Measurements from ENCODE around the gene DEFB131B. TPM values are rescaled to one million over a fixed set of nuclear protein-coding genes. Genes with fewer than 3 reads are reported as not detected.

DEFB131B gene
- total RNA-seq, 1 experiment from 2014 or later = not detected

GRCh38 chr11:71914617-71915189, 36.5 kb downstream of the DEFB131B start:
- Histone ChIP-seq H3K9ac (ENCODE audit: low read length) (no peak overlapping the region), H3K27me3 (ENCODE audit: low read length) (no peaks in the 10 kb centered on the region), H4K20me1 (ENCODE audit: insufficient read depth, low read depth, low read length) (no peaks in the 10 kb centered on the region), H3K79me2 (ENCODE audit: low read length) (no peaks in the 10 kb centered on the region), H3K9me3 (ENCODE audit: low read length) (no peaks in the 10 kb centered on the region), H3K4me3 (ENCODE audit: low read length) (no peak overlapping the region), H3K9me2 (replicated peaks; ENCODE audit: insufficient read depth, low read length) (no peaks in the 10 kb centered on the region), H3K4me1 (ENCODE audit: low read length) (peaks cover 10% of the 10 kb centered on the region), H3K27ac (ENCODE audit: low read length) (no peak overlapping the region), H2AFZ (ENCODE audit: low read length) (no peak overlapping the region), H3K36me3 (ENCODE audit: insufficient read depth, low read length) (0 out of 2 replicates have a peak, but pooled peaks cover 4% of the 10 kb centered on the region), H3K4me2 (ENCODE audit: low read depth, low read length, poor library complexity, severe bottlenecking) (no peak overlapping the region)
- no peak for DNase-seq

GRCh38 chr11:71917646-71918140, 39.4 kb downstream of the DEFB131B start:
- H4K20me1 ChIP-seq (ENCODE audit: insufficient read depth, low read depth, low read length) = no peaks in the 10 kb centered on the region
- H3K4me2 ChIP-seq (ENCODE audit: low read depth, low read length, poor library complexity, severe bottlenecking) = no peak overlapping the region
- H3K9me2 ChIP-seq (replicated peaks; ENCODE audit: insufficient read depth, low read length) = no peaks in the 10 kb centered on the region
- no peaks in the 10 kb centered on the region for H3K27me3 ChIP-seq (ENCODE audit: low read length)
- no peak overlapping the region for H2AFZ ChIP-seq (ENCODE audit: low read length)
- peaks cover 10% of the 10 kb centered on the region for H3K4me1 ChIP-seq (ENCODE audit: low read length)
- no peak overlapping the region for H3K9ac ChIP-seq (ENCODE audit: low read length)
- peak; percentile 30 for DNase-seq
- 0 out of 2 replicates have a peak, but pooled peaks cover 4% of the 10 kb centered on the region for H3K36me3 ChIP-seq (ENCODE audit: insufficient read depth, low read length)
- no peak overlapping the region for H3K27ac ChIP-seq (ENCODE audit: low read length)
- H3K79me2 ChIP-seq (ENCODE audit: low read length) = no peaks in the 10 kb centered on the region
- H3K4me3 ChIP-seq (ENCODE audit: low read length) = no peak overlapping the region
- no peaks in the 10 kb centered on the region for H3K9me3 ChIP-seq (ENCODE audit: low read length)

GRCh38 chr11:71927820-71928736, 49.8 kb downstream of the DEFB131B start, which contains the start of gene XNDC1N:
Gene XNDC1N, minus strand, starts transcription at chr11:71928594. Its CDS starts 5,241 bp downstream, at chr11:71923353.
- peak within 1 kb of the TSS; percentile 95 for H3K4me2 ChIP-seq (ENCODE audit: low read depth, low read length, poor library complexity, severe bottlenecking)
- peaks cover 56% of the 10 kb centered on the region for H3K79me2 ChIP-seq (ENCODE audit: low read length)
- H2AFZ ChIP-seq (ENCODE audit: low read length) = peak within 1 kb of the TSS; percentile 86
- no peaks in the 10 kb centered on the region for H3K27me3 ChIP-seq (ENCODE audit: low read length)
- DNase-seq = peak; percentile 94
- H4K20me1 ChIP-seq (ENCODE audit: insufficient read depth, low read depth, low read length) = peaks cover 11% of the 10 kb centered on the region; the same call in 1 of the 2 replicates
- H3K9me3 ChIP-seq (ENCODE audit: low read length) = no peaks in the 10 kb centered on the region
- peak within 1 kb of the TSS; percentile 63 for H3K27ac ChIP-seq (ENCODE audit: low read length)
- H3K9ac ChIP-seq (ENCODE audit: low read length) = peak within 1 kb of the TSS; percentile 82
- peaks cover 39% of the 10 kb centered on the region for H3K4me1 ChIP-seq (ENCODE audit: low read length)
- peak within 1 kb of the TSS; percentile 77 for H3K4me3 ChIP-seq (ENCODE audit: low read length)
- H3K9me2 ChIP-seq (replicated peaks; ENCODE audit: insufficient read depth, low read length) = no peaks in the 10 kb centered on the region
- H3K36me3 ChIP-seq (ENCODE audit: insufficient read depth, low read length) = no peaks in the 10 kb centered on the region

GRCh38 chr11:71928737-71929443, 50.6 kb downstream of the DEFB131B start, which contains the start of gene RNF121:
Gene RNF121, plus strand, starts transcription at chr11:71929046. Its CDS starts 16 bp downstream, at chr11:71929062.
- H3K36me3 ChIP-seq (ENCODE audit: insufficient read depth, low read length) = no peaks in the 10 kb centered on the region
- H3K27me3 ChIP-seq (ENCODE audit: low read length) = no peaks in the 10 kb centered on the region
- H3K4me1 ChIP-seq (ENCODE audit: low read length) = peaks cover 47% of the 10 kb centered on the region
- H3K4me2 ChIP-seq (ENCODE audit: low read depth, low read length, poor library complexity, severe bottlenecking) = peak within 1 kb of the TSS; percentile 95
- H3K27ac ChIP-seq (ENCODE audit: low read length) = peak within 1 kb of the TSS; percentile 63
- H3K4me3 ChIP-seq (ENCODE audit: low read length) = peak within 1 kb of the TSS; percentile 77
- peaks cover 11% of the 10 kb centered on the region; the same call in 1 of the 2 replicates for H4K20me1 ChIP-seq (ENCODE audit: insufficient read depth, low read depth, low read length)
- H3K9ac ChIP-seq (ENCODE audit: low read length) = peak within 1 kb of the TSS; percentile 82
- no peaks in the 10 kb centered on the region for H3K9me2 ChIP-seq (replicated peaks; ENCODE audit: insufficient read depth, low read length)
- peak; percentile 99 for DNase-seq
- H3K9me3 ChIP-seq (ENCODE audit: low read length) = no peaks in the 10 kb centered on the region
- H3K79me2 ChIP-seq (ENCODE audit: low read length) = peaks cover 64% of the 10 kb centered on the region
- H2AFZ ChIP-seq (ENCODE audit: low read length) = peak within 1 kb of the TSS; percentile 86

GRCh38 chr11:71929491-71929890, 51.2 kb downstream of the DEFB131B start:
- peaks cover 70% of the 10 kb centered on the region for H3K79me2 ChIP-seq (ENCODE audit: low read length)
- no peak overlapping the region for H3K27ac ChIP-seq (ENCODE audit: low read length)
- no peak overlapping the region for H2AFZ ChIP-seq (ENCODE audit: low read length)
- H3K4me1 ChIP-seq (ENCODE audit: low read length) = peaks cover 53% of the 10 kb centered on the region
- H3K9ac ChIP-seq (ENCODE audit: low read length) = peak overlapping the region; percentile 82
- no peaks in the 10 kb centered on the region for H3K9me3 ChIP-seq (ENCODE audit: low read length)
- peak overlapping the region; percentile 77 for H3K4me3 ChIP-seq (ENCODE audit: low read length)
- H3K9me2 ChIP-seq (replicated peaks; ENCODE audit: insufficient read depth, low read length) = no peaks in the 10 kb centered on the region
- DNase-seq = no peak
- H3K27me3 ChIP-seq (ENCODE audit: low read length) = no peaks in the 10 kb centered on the region
- peaks cover 11% of the 10 kb centered on the region; the same call in 1 of the 2 replicates for H4K20me1 ChIP-seq (ENCODE audit: insufficient read depth, low read depth, low read length)
- peak overlapping the region; percentile 95 for H3K4me2 ChIP-seq (ENCODE audit: low read depth, low read length, poor library complexity, severe bottlenecking)
- no peaks in the 10 kb centered on the region for H3K36me3 ChIP-seq (ENCODE audit: insufficient read depth, low read length)

- DNase-seq = no peak
- Histone ChIP-seq H3K4me3 (ENCODE audit: low read length) (peak overlapping the region; percentile 77), H3K27ac (ENCODE audit: low read length) (no peak overlapping the region), H3K9me2 (replicated peaks; ENCODE audit: insufficient read depth, low read length) (no peaks in the 10 kb centered on the region), H3K27me3 (ENCODE audit: low read length) (no peaks in the 10 kb centered on the region), H3K4me2 (ENCODE audit: low read depth, low read length, poor library complexity, severe bottlenecking) (peak overlapping the region; percentile 95), H4K20me1 (ENCODE audit: insufficient read depth, low read depth, low read length) (peaks cover 11% of the 10 kb centered on the region; the same call in 1 of the 2 replicates), H3K4me1 (ENCODE audit: low read length) (peaks cover 54% of the 10 kb centered on the region), H3K36me3 (ENCODE audit: insufficient read depth, low read length) (no peaks in the 10 kb centered on the region), H2AFZ (ENCODE audit: low read length) (no peak overlapping the region), H3K9ac (ENCODE audit: low read length) (peak overlapping the region; percentile 82; the same call in 1 of the 2 replicates), H3K9me3 (ENCODE audit: low read length) (no peaks in the 10 kb centered on the region), H3K79me2 (ENCODE audit: low read length) (peaks cover 81% of the 10 kb centered on the region)
These were observed 52.4 kb downstream of the DEFB131B start for GRCh38 chr11:71930556-71931244.

- Histone ChIP-seq H3K4me3 (ENCODE audit: low read length) (no peak overlapping the region), H3K9ac (ENCODE audit: low read length) (no peak overlapping the region), H3K79me2 (ENCODE audit: low read length) (peaks cover 81% of the 10 kb centered on the region), H3K9me3 (ENCODE audit: low read length) (no peaks in the 10 kb centered on the region), H3K36me3 (ENCODE audit: insufficient read depth, low read length) (no peaks in the 10 kb centered on the region), H3K27me3 (ENCODE audit: low read length) (no peaks in the 10 kb centered on the region), H3K9me2 (replicated peaks; ENCODE audit: insufficient read depth, low read length) (no peaks in the 10 kb centered on the region), H2AFZ (ENCODE audit: low read length) (no peak overlapping the region), H3K27ac (ENCODE audit: low read length) (no peak overlapping the region), H3K4me2 (ENCODE audit: low read depth, low read length, poor library complexity, severe bottlenecking) (peak overlapping the region; percentile 95), H4K20me1 (ENCODE audit: insufficient read depth, low read depth, low read length) (peaks cover 11% of the 10 kb centered on the region; the same call in 1 of the 2 replicates), H3K4me1 (ENCODE audit: low read length) (peaks cover 54% of the 10 kb centered on the region)
- DNase-seq = no peak
These were observed 53.0 kb downstream of the DEFB131B start for GRCh38 chr11:71931245-71931602.
